Left forelimb (tissue), 1 donor: ENCODE data around the gene DUSP23.

Source experiments
- DNase-seq: peaks from one replicate; pipeline ENCODE4 v3.0.0-alpha.2; 2018; ENCODE audit warnings: low spot score

DUSP23 gene

DNA sequence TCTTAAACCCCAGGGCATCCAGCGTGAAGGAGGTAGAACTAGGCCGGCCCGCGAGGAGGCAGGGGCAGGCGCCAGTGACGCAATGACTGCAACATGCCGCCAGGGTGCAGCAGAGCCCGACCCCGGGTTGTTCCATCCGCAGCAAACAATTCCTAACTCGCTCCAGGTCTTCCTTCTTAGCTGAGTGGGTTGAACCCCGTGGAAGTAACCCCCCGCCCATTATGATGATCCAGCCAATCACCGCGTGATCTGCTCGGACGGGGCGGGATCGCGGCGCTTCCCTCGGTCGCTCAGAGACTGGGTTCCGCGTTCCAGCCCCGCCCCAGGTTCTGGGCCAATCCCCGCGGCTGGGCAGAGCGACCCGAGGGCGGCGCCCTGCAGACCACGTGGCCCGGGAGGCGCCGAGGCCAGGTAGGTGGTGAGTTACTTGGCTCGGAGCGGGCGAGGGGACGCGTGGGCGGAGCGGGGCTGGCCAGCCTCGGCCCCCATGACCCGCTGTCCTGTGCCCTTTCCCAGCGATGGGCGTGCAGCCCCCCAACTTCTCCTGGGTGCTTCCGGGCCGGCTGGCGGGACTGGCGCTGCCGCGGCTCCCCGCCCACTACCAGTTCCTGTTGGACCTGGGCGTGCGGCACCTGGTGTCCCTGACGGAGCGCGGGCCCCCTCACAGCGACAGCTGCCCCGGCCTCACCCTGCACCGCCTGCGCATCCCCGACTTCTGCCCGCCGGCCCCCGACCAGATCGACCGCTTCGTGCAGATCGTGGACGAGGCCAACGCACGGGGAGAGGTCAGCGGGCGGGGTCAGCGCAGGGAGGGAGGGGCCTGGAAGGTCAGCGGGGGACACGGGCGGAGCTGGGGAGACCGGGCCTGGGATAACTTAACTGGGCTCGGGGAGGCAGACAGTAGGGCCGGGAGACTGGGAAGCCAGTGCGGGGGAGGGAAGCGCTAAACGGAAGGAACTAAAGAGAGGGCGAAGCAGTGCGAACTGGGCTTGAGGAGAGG lies at the start of gene DUSP23:
Gene DUSP23, plus strand, starts transcription at position 380 of the 1,000 bp plus-strand sequence. Its CDS starts 139 bp downstream, at position 519.
- peak; percentile 97 for DNase-seq

GRCh38 chr1:159737238-159737916 lies 43.4 kb upstream of the DUSP23 start:
- DNase-seq = no peak

DNA sequence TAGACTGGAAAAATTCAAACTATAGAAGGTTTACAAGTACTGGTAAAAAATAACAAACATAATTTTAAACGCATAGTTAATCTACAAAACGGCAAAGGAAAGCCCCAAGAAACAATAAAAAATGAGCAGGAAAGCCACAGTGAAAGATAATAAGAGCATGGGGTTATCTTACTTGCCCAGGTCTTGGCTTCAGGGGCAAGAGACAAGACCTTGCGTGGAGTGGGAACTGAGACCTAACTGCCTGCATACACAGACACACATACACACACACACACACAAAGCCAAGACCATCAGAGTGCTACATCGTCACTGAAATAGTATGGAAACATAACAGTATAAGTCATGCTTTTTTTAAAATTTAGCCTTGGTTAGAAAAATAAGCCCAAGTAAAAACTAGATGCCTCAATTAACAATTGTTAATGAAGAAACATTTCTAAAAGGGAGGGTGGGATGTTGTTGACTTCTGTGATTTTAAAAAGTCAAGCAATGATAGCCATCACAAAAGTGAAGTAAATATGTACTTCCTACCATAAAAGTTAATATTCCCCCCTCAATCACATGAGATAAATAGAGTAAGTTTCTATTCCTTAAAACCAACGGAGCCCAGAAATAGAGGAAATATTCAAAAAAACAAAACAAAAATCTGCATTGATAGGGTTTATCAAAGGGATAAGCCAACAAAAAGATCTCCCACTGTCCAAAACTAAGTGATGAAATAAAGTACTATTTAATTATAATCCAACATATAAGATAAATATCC lies 36.9 kb upstream of the DUSP23 start:
- no peak for DNase-seq

GRCh38 chr1:159746666-159747065 lies 34.1 kb upstream of the DUSP23 start:
- DNase-seq = no peak

DNA sequence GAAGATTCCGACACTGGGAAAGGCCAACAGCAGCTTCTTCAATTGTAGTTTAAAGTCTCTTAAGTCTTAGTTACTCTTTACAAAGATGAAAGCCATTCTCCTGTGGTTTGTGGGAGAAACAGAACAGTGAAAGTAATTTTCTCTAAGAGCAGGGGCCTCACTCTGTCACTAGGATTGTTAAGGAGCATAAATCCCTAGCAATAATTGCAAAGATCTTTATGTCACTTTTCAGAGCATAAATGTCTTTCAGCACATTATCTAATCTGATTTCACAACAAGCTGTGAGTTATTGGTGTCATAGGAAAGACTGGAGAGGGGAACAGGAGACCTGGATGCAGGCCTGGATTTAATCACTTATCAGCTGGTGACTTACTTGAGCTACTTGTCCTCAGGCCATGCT lies 32.4 kb upstream of the DUSP23 start:
- DNase-seq = no peak

- no peak for DNase-seq
These were observed 31.1 kb upstream of the DUSP23 start for GRCh38 chr1:159749630-159750029.

GRCh38 chr1:159750621-159751020 lies 30.1 kb upstream of the DUSP23 start:
- no peak for DNase-seq

GRCh38 chr1:159751031-159751430 lies 29.7 kb upstream of the DUSP23 start:
- DNase-seq = no peak

DNA sequence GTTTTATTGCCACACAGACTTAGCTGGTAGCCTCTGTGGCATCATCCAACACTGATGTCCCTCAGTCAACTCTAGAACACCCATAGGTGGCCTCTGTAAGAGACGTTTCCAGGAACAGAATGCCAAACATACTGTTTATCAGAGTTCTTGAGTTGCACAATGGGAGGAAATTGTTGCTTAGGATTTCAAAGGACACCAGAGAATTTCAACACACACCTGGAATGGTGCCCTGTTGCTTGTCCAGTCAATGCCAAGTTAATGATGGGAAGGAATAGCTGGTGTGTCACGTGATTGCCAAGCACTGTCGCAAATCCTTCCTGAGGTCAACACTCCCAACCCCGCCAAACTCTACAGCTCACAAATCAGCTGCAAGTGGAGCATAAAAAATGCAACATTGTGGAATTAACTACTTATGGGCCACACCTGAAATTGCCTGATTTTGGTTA lies 28.6 kb upstream of the DUSP23 start:
- no peak for DNase-seq

DNA sequence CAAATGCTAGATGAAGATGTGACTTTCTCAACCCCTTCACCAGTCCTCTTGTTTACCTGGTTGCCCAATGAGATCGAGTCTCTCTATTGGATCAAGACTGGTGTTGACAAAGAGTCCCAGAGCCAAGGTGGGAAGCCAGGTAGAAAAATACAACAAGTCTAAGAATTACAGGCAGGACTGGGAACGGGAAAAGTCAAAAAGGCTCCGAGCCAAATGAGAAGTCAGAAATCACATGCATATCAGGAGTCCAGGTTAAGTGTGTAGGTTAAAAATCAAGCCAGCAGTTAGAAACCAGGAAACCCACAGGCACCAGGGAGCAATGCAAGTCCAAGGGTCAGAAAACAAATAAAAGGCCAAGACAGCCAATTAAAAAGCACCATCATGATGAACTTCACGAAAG lies 27.4 kb upstream of the DUSP23 start:
- DNase-seq = no peak

DNA sequence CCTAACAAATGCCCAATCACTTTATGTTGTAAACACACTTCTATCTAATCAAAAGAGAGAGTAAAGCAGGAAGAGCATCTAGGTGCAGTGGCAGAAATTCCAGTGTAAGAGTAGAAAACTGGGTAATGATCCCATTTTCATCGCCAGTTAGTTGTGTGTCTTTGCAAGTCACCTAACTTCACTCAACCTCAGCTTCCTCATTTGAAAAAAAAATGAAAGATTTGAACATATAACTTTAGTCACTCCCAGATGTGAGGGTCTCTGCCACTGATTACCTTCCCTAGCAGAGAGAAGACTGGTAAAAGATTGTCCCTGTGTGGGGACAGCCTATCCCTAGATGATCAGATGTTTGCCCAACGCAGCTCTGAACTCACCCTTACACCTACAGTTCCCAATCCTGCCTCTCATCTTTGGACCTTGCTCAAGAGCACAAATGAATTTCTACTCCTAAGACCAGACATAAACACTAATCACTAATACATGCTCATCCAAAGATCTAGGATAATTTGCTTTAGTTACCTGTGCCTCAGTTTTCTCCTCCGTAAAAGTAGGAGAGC lies 25.2 kb upstream of the DUSP23 start:
- DNase-seq = no peak

DNA sequence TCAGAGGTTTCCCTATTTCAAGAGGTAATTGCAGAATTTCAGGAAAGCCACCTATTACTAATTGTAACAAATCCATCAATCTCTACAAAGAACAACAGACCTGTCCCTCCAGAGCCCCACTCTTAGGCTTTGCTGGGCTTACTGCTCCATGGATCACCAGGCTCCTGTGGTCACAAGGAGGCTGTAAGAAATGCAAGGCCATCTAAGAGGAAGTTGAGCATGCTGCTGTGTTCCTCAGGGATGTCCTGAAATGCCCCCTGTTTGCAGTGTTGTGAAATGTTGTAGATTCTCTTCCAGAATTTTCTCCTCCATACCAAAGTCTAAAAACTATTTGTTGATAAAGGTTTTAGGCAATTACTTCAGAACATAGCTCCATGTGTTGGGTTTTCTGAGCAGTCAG lies 24.4 kb upstream of the DUSP23 start:
- no peak for DNase-seq

DNA sequence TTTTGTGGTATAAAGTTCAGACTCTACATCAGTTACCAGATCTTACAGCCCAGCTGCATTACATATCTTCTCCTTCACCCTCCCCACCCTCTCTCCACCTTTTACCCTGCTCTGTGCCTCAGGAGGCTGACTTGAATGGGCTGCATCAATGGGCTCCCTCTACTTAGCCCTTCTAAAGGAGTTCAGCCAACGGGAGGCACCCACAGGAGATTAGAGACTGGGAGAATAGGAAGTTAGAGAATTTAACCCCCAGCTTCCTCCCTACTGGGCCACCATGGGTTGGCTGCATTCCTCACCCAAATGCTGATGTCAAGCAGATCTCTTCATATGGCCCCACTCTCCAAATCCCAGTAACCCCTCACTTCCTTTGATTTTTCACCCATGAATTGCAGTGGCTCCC lies 17.1 kb upstream of the DUSP23 start:
- no peak for DNase-seq

- DNase-seq = no peak
These were observed 15.0 kb upstream of the DUSP23 start for GRCh38 chr1:159765806-159766205.

GRCh38 chr1:159771127-159771895 lies 9.5 kb upstream of the DUSP23 start:
- no peak for DNase-seq

DNA sequence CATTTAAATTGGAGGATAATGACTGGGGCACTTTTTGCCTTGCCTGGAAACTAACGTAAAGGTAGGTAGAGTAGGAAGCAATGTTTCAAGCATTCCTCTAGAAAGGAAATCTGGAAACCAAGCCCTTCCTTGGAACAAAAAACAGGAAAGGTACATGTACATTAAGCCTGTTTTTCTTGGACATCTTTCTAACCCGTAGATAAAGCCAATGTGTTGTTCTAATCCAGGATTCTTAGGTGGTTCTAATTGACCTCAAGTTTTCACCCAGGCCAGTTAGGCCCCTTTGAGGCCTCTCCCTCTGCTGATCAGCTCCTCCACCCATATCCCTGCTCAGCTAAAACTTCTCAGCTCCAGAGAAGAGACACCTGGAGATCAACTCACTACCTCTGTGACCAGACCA lies 6.3 kb upstream of the DUSP23 start:
- no peak for DNase-seq

DNA sequence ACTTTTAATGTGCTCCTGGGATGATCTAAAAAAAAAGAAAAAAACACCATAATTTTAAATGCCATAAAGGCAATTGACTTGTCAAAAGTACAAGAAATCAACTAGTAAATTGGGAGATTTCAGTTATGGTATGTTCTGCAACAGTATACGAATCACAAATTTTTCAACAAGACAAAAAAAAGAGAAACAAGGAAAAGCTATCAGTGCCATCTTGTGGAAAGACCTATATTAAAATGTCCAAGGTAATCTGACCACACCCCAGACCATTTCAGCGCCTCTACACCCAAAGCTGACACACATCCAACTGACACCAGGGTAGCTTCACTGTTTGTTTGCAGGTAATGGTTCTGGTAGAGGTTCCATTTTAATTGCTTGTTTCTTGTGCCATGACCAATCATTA lies 5.0 kb upstream of the DUSP23 start:
- DNase-seq = no peak

GRCh38 chr1:159778266-159778665 lies 2.5 kb upstream of the DUSP23 start:
- DNase-seq = no peak

DNA sequence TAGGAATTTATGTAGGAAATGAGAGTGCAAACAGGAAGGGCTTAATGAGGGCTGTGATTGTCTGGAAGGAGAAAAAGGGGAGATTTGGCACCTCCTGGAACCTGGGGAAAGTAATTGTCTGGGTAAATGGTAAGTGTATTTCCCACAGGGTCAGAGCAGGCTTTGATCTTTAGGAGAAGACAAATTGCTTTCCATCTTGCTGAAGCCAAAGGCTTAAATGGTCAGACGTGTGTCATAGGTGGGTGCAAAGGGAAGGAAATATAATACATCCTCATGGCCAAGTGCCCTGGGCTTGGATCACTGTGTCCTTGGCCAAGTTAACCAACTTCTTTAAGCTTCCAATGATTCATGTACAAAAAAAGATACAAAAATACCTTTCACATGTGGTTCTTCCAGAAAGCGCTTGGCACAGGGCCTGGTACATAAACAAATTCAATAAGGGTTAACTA lies 1.3 kb upstream of the DUSP23 start:
- DNase-seq = no peak

- no peak for DNase-seq
These were observed 1.2 kb downstream of the DUSP23 start for GRCh38 chr1:159781992-159782391.

GRCh38 chr1:159783724-159784123 lies 3.0 kb downstream of the DUSP23 start:
- DNase-seq = no peak
